Globus pallidus (tissue), 1 donor: Measurements from ENCODE around the gene ST8SIA1.

ENCODE experiments used
- DNase-seq: peaks from one replicate; pipeline ENCODE4 v3.0.0-alpha.2; 2015; ENCODE audit warnings: low spot score

Gene ST8SIA1

DNA sequence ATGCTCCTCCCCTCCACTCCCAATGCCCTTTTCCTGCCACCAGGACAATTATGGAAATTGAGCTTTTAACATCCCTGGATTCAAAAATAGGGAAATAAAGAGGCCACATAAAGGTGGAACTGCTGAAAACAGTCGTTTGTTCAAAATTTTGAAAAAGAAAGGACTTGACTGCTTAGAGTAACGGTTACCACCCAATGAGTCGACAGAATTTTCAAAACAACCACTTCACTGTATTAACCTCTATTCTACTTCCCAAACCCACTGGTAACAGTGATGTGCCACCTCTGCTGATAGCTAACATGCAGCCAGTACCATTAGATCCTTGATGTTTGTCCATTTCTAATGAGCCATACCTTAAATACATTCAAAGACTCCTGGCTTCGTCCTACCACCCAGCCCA, 4.9 kb downstream of the ST8SIA1 start:
- no peak for DNase-seq

- no peak for DNase-seq
Observed at GRCh38 chr12:22325218-22325617, 9.3 kb downstream of the ST8SIA1 start.

DNA sequence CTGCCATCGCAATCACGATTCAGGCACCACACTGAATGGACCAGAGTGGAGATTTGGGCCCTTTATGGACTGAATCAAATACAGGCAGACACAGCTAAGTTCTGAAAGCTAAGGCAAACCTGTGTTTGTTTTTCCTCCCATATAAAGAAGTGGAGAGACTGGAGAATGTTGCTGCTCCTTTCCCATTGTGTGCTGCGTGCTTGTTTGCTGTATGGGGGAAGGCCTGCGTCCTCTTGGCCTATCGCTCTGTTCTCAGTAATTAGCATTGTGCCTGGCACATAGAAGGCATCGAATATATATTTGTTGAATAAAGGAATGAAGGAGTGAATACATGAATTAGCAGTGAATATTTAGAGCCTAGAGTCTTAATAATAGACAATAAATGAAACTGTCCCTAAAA, 12.4 kb downstream of the ST8SIA1 start:
- DNase-seq: no peak

- DNase-seq: no peak
Observed at GRCh38 chr12:22321638-22322037, 12.9 kb downstream of the ST8SIA1 start.

GRCh38 chr12:22321018-22321605, 13.4 kb downstream of the ST8SIA1 start:
- no peak for DNase-seq

DNA sequence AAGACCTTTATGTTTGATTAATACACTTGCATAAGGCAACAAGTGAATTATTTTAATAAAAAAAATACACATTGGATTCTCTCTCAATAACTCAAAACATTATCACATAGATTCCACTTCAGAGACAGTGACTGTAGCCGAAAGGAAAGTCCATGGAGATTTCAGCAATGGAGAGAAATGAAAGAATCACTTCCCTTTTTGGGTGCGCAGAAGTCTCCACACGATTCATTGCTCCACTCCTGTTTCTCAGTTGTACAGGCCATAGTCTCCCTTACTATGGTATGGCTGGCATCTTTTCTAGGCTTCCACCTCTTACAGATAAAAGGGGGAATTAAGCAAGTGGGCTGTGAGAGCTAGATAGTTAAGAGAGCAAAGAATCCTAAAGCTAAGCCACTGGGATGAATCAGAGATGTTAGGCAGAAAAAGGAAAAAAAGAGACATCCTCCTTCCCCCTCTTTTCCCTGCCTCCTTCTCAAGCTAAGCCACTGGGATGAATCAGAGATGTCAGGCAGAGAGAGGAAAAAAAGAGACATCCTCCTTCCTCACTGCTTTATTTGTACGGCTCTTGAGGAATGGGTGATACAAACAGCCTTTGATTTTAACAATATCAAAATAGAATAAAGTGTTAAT, 16.3 kb downstream of the ST8SIA1 start:
- no peak for DNase-seq

DNA sequence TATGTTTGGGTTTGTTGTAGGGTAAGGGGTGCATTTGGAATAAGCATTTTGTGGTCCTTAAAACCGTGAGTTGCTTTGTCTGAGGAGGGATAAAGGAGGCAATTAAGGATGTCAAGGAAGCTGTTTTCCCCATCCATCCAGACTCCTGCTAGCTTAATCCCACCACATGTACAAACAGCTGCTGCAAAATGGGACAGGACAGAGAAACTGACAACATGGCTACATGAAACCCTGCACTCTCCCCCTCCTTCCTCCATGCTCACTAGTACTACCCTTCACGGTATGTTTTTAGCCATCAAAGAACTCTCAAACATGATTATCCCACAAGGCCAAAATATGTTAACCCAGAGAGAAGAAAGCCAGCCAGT, 20.6 kb downstream of the ST8SIA1 start:
- no peak for DNase-seq

DNA sequence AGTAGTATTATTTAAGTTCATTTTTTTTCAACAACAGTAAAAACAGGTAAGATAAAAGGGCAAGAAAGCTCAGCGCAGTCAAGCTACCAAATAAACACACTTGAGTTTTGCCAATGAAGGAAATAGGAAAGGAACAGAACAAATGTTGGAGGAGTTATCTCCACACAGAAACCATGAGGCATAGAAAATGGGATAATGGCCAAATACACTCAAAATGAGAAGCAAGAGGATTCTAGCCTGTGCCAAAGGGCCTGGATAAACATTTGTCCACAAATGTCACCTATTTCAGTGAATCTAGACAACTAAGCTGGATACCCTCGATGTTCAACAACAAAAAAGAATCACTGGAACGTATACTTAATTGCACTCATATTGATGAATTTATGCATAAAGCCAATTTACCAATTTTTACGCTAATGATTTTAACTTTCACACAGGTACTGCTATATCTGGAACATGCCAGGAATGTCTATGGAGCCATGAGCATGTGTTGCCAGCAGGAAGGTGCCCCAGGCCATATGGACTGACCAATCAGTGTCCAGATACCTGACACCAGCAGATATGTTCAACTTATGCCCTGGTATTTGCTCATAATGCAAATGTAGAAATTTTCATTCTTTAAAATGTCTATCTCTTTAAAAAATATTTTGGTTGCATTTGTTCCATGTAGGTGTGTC, 21.1 kb downstream of the ST8SIA1 start:
- DNase-seq: no peak

DNA sequence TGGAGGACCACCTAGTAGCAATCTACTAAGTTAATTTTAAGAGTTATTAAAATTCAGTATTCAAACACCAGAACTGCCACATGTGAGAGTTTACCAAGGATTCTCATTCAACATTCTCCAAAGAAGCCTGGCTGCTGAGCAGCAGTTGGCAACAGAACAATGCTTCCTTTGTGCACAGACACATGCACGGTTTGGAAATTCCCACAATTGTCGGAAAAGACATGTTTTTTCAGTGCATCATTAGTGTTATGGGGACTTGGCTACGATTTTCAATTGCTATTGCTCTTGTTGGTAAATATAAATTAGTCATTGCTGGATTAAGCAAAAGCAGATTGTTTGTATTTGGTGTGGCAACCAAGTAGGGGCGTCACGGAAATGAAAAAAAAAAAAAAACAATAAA, 22.2 kb downstream of the ST8SIA1 start:
- peak; percentile 90 for DNase-seq

GRCh38 chr12:22310709-22311108, 23.8 kb downstream of the ST8SIA1 start:
- no peak for DNase-seq

DNA sequence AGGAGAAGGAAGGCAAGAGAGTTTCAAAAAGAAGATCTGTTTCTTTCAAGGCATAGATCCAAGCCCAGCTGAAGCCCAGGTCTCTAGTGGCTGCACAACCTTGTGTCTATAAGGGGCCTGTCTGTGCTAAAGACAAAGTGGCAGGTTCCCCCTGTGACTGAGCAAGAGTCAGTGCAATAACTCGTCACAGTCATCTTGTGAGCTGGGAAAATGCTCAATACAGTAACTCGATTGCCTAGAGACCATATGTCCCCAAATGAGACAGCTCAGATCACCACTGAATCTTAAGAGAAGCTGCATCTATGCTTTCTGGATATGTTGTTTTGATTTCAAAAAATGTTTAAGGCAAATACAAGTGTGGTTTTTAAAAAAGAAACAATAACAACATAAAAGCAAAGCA, 24.2 kb downstream of the ST8SIA1 start:
- DNase-seq: no peak

DNA sequence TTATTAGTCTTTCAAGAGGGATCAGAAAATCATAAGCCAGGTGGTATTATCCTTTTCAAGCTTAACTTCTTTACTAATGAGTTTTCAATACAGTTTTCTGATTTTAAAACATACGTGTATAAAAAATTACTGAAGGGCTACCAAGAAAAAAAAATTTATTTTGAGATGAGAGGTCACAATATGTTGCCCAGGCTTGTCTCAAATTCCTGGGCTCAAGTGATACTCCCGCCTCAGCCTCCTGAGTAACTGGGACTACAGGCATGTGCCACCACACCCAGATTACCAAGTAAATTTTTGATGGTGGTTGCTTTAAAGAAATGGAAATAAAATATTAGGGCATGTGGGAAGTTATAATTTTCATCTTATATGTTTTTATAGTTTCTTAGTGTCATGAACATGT, 26.7 kb downstream of the ST8SIA1 start:
- no peak for DNase-seq

GRCh38 chr12:22306311-22306710, 28.2 kb downstream of the ST8SIA1 start:
- DNase-seq: no peak

- DNase-seq: no peak
Observed at GRCh38 chr12:22304341-22304740, 30.2 kb downstream of the ST8SIA1 start.

DNA sequence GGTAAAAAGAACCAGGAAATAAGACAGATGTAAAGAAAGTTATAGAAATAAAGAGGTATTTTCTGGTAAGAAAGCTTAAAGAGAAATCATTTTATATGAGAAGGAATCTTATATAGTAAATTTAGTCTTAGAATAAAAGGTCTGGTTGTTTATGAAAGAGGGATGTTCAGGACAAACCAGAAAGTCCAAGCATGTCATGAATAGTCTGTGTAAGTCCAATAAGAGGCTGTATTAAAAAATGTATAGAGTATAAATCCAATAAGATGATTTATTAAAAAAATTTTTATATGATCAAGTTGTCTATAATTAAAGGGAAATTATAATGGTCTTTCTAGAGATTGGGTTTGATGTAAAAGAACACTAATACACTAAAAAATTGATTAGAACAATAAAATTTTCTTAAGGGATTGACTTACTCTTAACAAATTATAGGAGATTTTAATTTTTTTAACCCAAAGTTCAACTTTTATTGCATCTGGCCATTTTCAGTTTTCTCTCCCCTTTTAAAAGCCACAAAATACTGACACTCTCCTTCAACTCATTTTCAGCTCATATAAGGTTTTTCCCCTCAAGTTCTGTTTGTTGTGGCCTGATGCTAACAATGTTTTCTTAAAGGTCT, 35.1 kb downstream of the ST8SIA1 start:
- DNase-seq: no peak

- no peak for DNase-seq
Observed at GRCh38 chr12:22289250-22289649, 45.3 kb downstream of the ST8SIA1 start.

DNA sequence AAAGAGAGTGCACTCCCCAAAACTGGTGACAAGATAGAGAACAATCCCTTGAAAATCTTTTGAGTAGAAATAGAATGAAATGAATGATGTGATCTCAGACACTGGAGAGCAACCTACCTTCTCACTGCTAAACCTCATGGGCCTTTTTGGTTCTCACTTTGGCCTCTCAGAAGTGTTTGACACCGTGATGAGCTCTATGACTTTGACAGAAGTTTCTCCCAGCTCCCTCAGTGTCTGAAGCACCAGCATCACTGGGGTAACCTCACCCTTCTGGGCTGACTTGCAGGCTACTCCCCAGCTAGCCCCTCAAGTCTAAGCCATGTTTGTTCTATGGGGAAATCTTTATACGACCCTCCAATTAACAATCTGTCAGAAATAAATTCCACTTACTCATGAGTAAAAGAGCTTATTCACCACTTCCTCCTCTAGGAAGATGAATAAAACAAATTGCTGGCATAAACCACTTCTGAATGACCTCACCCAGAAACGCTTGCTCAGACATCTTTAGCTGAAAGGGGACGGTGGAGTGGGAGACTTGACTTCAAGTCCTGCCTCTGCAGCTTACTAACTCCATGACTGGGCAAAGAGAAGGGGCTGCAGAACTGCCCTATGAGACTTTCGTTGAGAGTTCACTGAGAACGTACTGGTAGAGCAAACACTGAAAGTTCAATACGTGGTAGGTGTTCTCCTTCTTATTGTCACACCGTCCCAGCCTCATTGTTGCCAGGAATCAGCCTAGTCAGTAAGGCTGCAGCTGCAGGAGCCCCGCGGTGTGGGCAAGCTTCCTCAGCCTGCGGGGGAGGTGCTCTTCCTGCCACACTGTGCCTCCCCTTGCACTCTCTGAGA, 46.5 kb downstream of the ST8SIA1 start:
- no peak for DNase-seq

- DNase-seq: no peak
Observed at GRCh38 chr12:22287101-22287500, 47.4 kb downstream of the ST8SIA1 start.

DNA sequence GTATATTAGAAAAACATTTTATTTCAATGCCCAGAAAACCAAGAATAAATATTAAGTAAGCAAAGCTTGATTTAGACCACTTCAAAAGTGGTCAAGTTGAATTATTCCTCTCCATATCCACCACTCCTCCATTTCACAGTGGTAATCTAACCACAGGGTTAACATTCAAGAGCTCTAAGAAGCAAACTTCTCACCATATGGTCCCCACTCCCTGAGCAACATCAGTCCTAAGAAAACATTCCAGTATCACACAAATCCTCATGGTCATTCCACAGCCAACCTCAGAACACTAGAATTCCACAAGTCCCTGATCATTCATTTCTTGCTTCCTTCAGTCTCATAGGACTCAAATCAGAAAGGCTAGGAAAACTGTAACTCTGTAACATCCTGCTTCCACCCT, 47.9 kb downstream of the ST8SIA1 start:
- DNase-seq: no peak

- no peak for DNase-seq
Observed at GRCh38 chr12:22285846-22286245, 48.7 kb downstream of the ST8SIA1 start.

- no peak for DNase-seq
Observed at GRCh38 chr12:22284871-22285270, 49.6 kb downstream of the ST8SIA1 start.

GRCh38 chr12:22283508-22283907, 51.0 kb downstream of the ST8SIA1 start:
- no peak for DNase-seq
